ENCODE data around the gene TBX2.

DNA sequence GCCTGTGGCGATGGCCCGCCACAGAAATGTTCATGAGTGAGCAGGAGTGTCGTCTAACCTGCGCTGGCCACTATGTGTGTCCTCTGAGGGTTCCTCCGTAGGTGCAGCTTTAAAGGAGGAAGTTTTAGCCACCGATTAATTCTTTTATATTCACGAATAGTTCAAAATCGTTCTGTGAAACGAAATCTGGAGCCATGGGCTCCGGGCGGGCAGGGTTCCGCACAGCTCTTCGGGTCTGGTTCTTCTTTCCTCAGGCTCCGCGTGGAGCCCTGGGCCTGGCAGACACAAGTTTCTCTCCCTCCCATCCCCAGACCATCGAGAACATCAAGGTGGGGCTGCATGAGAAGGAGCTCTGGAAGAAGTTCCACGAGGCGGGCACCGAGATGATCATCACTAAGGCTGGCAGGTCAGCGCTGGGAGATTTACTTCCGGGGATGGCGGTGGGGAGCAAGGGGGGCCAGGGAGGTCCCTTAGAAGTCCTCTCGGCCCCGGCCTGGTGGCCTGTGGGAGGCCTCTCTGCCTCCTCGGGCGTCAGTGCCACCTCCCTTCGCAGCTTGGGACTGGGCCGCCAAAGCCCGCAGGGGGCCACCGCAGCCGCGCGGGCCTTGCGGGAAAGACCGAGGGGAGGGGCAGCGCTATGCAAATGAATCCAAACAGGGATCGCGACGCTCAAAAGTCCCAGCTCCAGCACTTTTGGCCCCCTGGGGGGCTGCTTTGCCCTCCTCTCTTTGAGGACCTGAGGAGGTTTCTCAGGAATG, 57.8 kb downstream of the TBX2 start:
- TF ChIP-seq, protein P1, sequence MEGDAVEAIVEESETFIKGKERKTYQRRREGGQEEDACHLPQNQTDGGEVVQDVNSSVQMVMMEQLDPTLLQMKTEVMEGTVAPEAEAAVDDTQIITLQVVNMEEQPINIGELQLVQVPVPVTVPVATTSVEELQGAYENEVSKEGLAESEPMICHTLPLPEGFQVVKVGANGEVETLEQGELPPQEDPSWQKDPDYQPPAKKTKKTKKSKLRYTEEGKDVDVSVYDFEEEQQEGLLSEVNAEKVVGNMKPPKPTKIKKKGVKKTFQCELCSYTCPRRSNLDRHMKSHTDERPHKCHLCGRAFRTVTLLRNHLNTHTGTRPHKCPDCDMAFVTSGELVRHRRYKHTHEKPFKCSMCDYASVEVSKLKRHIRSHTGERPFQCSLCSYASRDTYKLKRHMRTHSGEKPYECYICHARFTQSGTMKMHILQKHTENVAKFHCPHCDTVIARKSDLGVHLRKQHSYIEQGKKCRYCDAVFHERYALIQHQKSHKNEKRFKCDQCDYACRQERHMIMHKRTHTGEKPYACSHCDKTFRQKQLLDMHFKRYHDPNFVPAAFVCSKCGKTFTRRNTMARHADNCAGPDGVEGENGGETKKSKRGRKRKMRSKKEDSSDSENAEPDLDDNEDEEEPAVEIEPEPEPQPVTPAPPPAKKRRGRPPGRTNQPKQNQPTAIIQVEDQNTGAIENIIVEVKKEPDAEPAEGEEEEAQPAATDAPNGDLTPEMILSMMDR (IDR thresholded peaks at IDR 0.05), result no peak
- TF ChIP-seq POLR2A (IDR thresholded peaks at IDR 0.05), result no peak
